K562 (cell line): ENCODE measurements around the gene OR1E2. TPM values are rescaled to one million over a fixed set of nuclear protein-coding genes. Genes with fewer than 3 reads are reported as not detected.

Source experiments
- ATAC-seq: fragments of 200-7000 bp; cut with Tn5 transposase; 3 replicates; pipeline ENCODE4 v1.9.1; 2020; ENCODE audit warnings: moderate library complexity
- BruUV-seq: library from RNA; stranded (reverse); fragments of 400-500 nt; replicated peaks from 2 replicates; lab custom pipeline; 2021; lab: Mats Ljungman, UMichigan
- CTCF ChIA-PET: fragments of 300-600 bp; formaldehyde crosslinking; extraction: SDS; loops from one replicate; lab custom pipeline; 2021; ENCODE audit warnings: low intra/inter-chr PET ratio; lab: Yijun Ruan, JAX
- POLR2A ChIA-PET: fragments of 300-600, 350-650 bp; sonication (Branson Sonifier 250); formaldehyde crosslinking; extraction: SDS; loops from one replicate; lab custom pipeline; 2021; ENCODE audit warnings: antibody characterized with exemption, inconsistent platforms; lab: Yijun Ruan, JAX
- DNase-seq, 4 experiments: peaks; one replicate each; pipeline versions ENCODE4 v3.0.0 to v3.0.0-alpha.2; 2011 to 2018; ENCODE audit warnings: low spot score in 3 of 4, mixed read lengths in 3 of 4; ENCODE audit errors: extremely low read depth in 1 of 4
- FAIRE-seq: peaks from 2 replicates; lab custom pipeline; 2011; peaks lifted over from hg19 to GRCh38; lab: Jason Lieb, UNC
- H2AFZ ChIP-seq: 2 replicates; pipeline ENCODE4 v1.6.0; 2011; ENCODE audit warnings: low read depth, low read length, control low read depth, inconsistent platforms
- H3K27ac ChIP-seq: fragments of 200-600 bp; 3 replicates; pipeline ENCODE4 v1.8.0; 2011; ENCODE audit warnings: low read depth, mild to moderate bottlenecking, control low read depth, inconsistent platforms, low read length, moderate library complexity, mixed read lengths; ENCODE audit errors: extremely low read depth
- H3K27me3 ChIP-seq, 2 experiments: fragments of 300-600 bp in 1 of 2; 2 replicates in 1 of 2; 3 replicates in 1 of 2; pipeline versions ENCODE4 v1.6.0 to v1.8.0; 2011; ENCODE audit warnings: inconsistent platforms in 2 of 2, low read length in 2 of 2, mild to moderate bottlenecking in 1 of 2, mixed read lengths in 1 of 2, moderate library complexity in 1 of 2; ENCODE audit not compliant: control insufficient read depth in 2 of 2, insufficient read depth in 2 of 2
- H3K36me3 ChIP-seq: fragments of 300-600 bp; 3 replicates; pipeline ENCODE4 v1.8.0; 2011; ENCODE audit warnings: mild to moderate bottlenecking, low read length, inconsistent platforms; ENCODE audit not compliant: control insufficient read depth, insufficient read depth
- H3K4me1 ChIP-seq, 2 experiments: fragments of 200-600 bp in 1 of 2; replicated peaks in 1 of 2; 2 replicates in 1 of 2; 3 replicates in 1 of 2; pipeline versions ENCODE4 v1.5.1 to v1.8.0; 2011; ENCODE audit warnings: inconsistent platforms in 2 of 2, low read length in 2 of 2, mild to moderate bottlenecking in 1 of 2, mixed read lengths in 1 of 2, moderate library complexity in 1 of 2; ENCODE audit not compliant: control insufficient read depth in 2 of 2, insufficient read depth in 2 of 2
- H3K4me2 ChIP-seq: 2 replicates; pipeline ENCODE4 v1.6.1; 2011; ENCODE audit warnings: low read length, control low read depth, inconsistent platforms, mixed read lengths; ENCODE audit not compliant: insufficient read depth
- H3K4me3 ChIP-seq: fragments of 200-600 bp; sonication (generic), shearing (Covaris generic); 2 replicates; pipeline ENCODE4 v1.5.1; 2016; ENCODE audit warnings: control low read depth, inconsistent platforms
- H3K79me2 ChIP-seq: fragments of 200-600 bp; 3 replicates; pipeline ENCODE4 v1.8.0; 2011; ENCODE audit warnings: low read length, inconsistent platforms; ENCODE audit not compliant: control insufficient read depth, insufficient read depth
- H3K9ac ChIP-seq, 2 experiments: 2 replicates each; pipeline versions ENCODE4 v1.6.0 to v1.6.1; 2011; ENCODE audit warnings: low read depth in 2 of 2, low read length in 2 of 2, control low read depth in 1 of 2, inconsistent platforms in 1 of 2, mild to moderate bottlenecking in 1 of 2, mixed read lengths in 1 of 2; ENCODE audit not compliant: insufficient read depth in 1 of 2
- H3K9me1 ChIP-seq: one replicate; pipeline ENCODE4 v1.6.0; 2011; ENCODE audit warnings: inconsistent platforms, mild to moderate bottlenecking, low read length, moderate library complexity; ENCODE audit not compliant: control insufficient read depth, insufficient read depth
- H3K9me3 ChIP-seq: replicated peaks from 2 replicates; pipeline ENCODE4 v1.5.1; 2011; ENCODE audit warnings: low read depth, low read length, inconsistent platforms; ENCODE audit not compliant: control insufficient read depth, insufficient read depth
- H4K20me1 ChIP-seq: replicated peaks from 2 replicates; pipeline ENCODE4 v1.6.1; 2011; ENCODE audit warnings: low read length, inconsistent platforms, mixed read lengths; ENCODE audit not compliant: control insufficient read depth, insufficient read depth
- FOXM1 ChIP-seq, 2 experiments: fragments of 450-650 bp in 1 of 2; sonication (generic) in 1 of 2; formaldehyde crosslinking in 1 of 2; IDR thresholded peaks; 2 replicates each; pipeline versions ENCODE4 v1.6.1 to v1.9.0; 2017 to 2022; ENCODE audit warnings: low read depth in 2 of 2, mild to moderate bottlenecking in 2 of 2, missing genetic modification reagents in 1 of 2, moderate library complexity in 1 of 2
- MAFK ChIP-seq: IDR thresholded peaks from 2 replicates; pipeline ENCODE4 v1.6.1; 2011; ENCODE audit warnings: low read length, improper control_type of control experiment
- TOE1 ChIP-seq, 2 experiments: fragments of 450-650 bp in 1 of 2; sonication (generic) in 1 of 2; formaldehyde crosslinking in 1 of 2; IDR thresholded peaks; 2 replicates each; pipeline versions ENCODE4 v1.7.1 to v1.8.0; 2016 to 2022; ENCODE audit warnings: borderline replicate concordance in 2 of 2, mild to moderate bottlenecking in 2 of 2, antibody characterized with exemption in 1 of 2, inconsistent platforms in 1 of 2, low read depth in 1 of 2, missing genetic modification reagents in 1 of 2, moderate library complexity in 1 of 2
- XRCC3 ChIP-seq: fragments of 450-650 bp; IDR thresholded peaks from 2 replicates; pipeline ENCODE4 v1.6.1; 2017; ENCODE audit warnings: mild to moderate bottlenecking, moderate library complexity
- ZC3H4 ChIP-seq: sonication (generic); formaldehyde crosslinking; IDR thresholded peaks from 2 replicates; pipeline ENCODE4 v1.9.0; 2021; ENCODE audit warnings: missing genetic modification reagents, borderline replicate concordance
- ZNF274 ChIP-seq: IDR thresholded peaks from 2 replicates; pipeline ENCODE4 v1.6.1; 2011; ENCODE audit warnings: low read depth, mild to moderate bottlenecking, low read length, moderate library complexity, borderline replicate concordance
- ZNF324 ChIP-seq: fragments of 250-450 bp; sonication (Bioruptor Pico); IDR thresholded peaks from 2 replicates; pipeline ENCODE4 v1.4.0; 2020; ENCODE audit warnings: mild to moderate bottlenecking
- WGBS: fragments of 100-300 bp; shearing (Covaris generic); methylation state at CpG from one replicate; pipeline ENCODE4 v1.1.6; 2016; ENCODE audit warnings: low coverage, mixed read lengths; ENCODE audit not compliant: insufficient coverage; ENCODE audit errors: missing lambda C conversion rate; 5-methylcytosine and 5-hydroxymethylcytosine counted together
- in situ Hi-C: fragments of 300-500 bp; cut with MboI; formaldehyde crosslinking; loops from 4 replicates; pipeline ENCODE4 v1.15.0; 2018; ENCODE audit warnings: inconsistent platforms, mixed read lengths
- intact Hi-C: fragments of 100-400 bp; cut with micrococcal nuclease; formaldehyde crosslinking; loops from 2 replicates; pipeline ENCODE4 v1.14.2; 2022
- polyA plus RNA-seq, 8 experiments: library from polyadenylated mRNA; depleted of rRNA in 4 of 8; stranded (reverse) in 5 of 8; unstranded in 3 of 8; fragments of >200 nt; fragmentation: Nextera tagmentation in 2 of 8; fragmentation: Illumina TruSeq in 1 of 8; extraction: Ambion mirVana in 2 of 8; extraction: Trizol in 1 of 8; gene quantifications; 2 replicates each; pipeline versions ENCODE4 v1.2.1 to v1.2.3, GENCODE V29; 2011 to 2014; ENCODE audit warnings: inconsistent platforms in 1 of 8, missing spikeins in 1 of 8
- total RNA-seq, 7 experiments: library from RNA; depleted of rRNA in 6 of 7; stranded (reverse); fragments of >200 nt in 6 of 7; fragmentation: Illumina TruSeq in 2 of 7; extraction: Trizol in 2 of 7; gene quantifications; 2 replicates each; pipeline versions ENCODE4 v1.2.1 to v1.2.3, GENCODE V29; 2011 to 2021; ENCODE audit warnings: low replicate concordance in 1 of 7
- TF ChIP-seq, protein P1 (sequence below): fragments of 250-450 bp; sonication (Bioruptor Pico); IDR thresholded peaks from 2 replicates; pipeline ENCODE4 v1.4.0; 2020
- TF ChIP-seq, protein P2 (sequence below): fragments of 450-650 bp; formaldehyde crosslinking; IDR thresholded peaks from 2 replicates; pipeline ENCODE4 v1.4.0; 2020; ENCODE audit warnings: mild to moderate bottlenecking, moderate library complexity
- TF ChIP-seq, protein P3 (sequence below): fragments of 250-450 bp; sonication (Bioruptor Pico); IDR thresholded peaks from 2 replicates; pipeline ENCODE4 v1.5.0; 2020; ENCODE audit warnings: mild to moderate bottlenecking
- TF ChIP-seq, protein P4 (sequence below): fragments of 450-650 bp; IDR thresholded peaks from 2 replicates; pipeline ENCODE4 v1.6.1; 2018; ENCODE audit warnings: mild to moderate bottlenecking, low read depth; ENCODE audit not compliant: partially characterized antibody

OR1E2 gene
- total and polyA plus RNA-seq, 9 of the 15 experiments (the other 6 are each of a cell fraction or from before 2014, with no cell fraction given), result not detected

DNA sequence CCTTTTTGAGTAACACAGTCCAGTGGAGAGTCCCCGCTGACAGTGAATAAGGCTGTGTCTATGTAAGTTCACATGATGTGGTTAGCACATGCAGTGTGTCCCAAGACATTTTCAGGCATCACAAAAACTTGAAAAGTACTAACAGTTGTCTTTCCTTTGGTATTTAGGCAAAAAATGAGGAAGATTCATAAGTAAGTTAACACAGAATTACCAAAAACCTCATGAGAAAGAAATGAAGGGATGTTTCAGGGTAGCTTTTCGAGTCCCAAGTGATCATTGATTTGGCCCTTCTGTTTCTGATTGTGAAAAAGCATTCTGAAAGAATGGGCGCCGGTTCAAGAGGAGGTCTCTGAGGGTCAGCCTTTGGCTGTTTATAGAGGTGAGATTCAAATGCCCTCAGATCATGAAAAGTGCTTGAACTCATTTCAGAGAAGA lies 41.6 kb upstream of the OR1E2 start:
- WGBS, result 0% methylated on average over 4 of the region's 4 CpGs
- ChIA-PET CTCF (no interaction called here), POLR2A (no interaction called here)
- Histone ChIP-seq H3K4me2 (no peak overlapping the region), H3K27ac (no peak overlapping the region), H2AFZ (no peak overlapping the region), H3K9me3 (no peaks in the 10 kb centered on the region), H3K36me3 (no peaks in the 10 kb centered on the region), H3K9me1 (no peaks in the 10 kb centered on the region), H3K9ac (no peak overlapping the region), H3K4me3 (no peak overlapping the region), H3K79me2 (no peaks in the 10 kb centered on the region), H3K4me1 (no peaks in the 10 kb centered on the region; a peak in 1 of 5 replicates), H3K27me3 (peaks cover 12 to 17% of the 10 kb centered on the region in 2 experiments; a peak in 3 of 5 replicates), H4K20me1 (no peaks in the 10 kb centered on the region)
- in situ Hi-C loops (no loop called here), intact Hi-C loops (no loop called here)
- BruUV-seq, result no TSS peak
- no peak for ATAC-seq
- no peak for DNase-seq
- no peak for FAIRE-seq
- TF ChIP-seq XRCC3 (no peak), ZNF324 (CRISPR knock-in tag) (no peak), ZC3H4 (CRISPR knock-in tag) (no peak), FOXM1 (IDR thresholded peaks at IDR 0.05; ENCODE audit: low read depth) (no peak), FOXM1 (CRISPR knock-in tag; IDR thresholded peaks at IDR 0.05; ENCODE audit: low read depth) (no peak), ZNF274 (no peak), TOE1 (IDR thresholded peaks at IDR 0.05; ENCODE audit: borderline replicate concordance) (no peak), TOE1 (CRISPR knock-in tag; IDR thresholded peaks at IDR 0.05; ENCODE audit: borderline replicate concordance, low read depth) (no peak), MAFK (no peak)
- TF ChIP-seq, protein P1, sequence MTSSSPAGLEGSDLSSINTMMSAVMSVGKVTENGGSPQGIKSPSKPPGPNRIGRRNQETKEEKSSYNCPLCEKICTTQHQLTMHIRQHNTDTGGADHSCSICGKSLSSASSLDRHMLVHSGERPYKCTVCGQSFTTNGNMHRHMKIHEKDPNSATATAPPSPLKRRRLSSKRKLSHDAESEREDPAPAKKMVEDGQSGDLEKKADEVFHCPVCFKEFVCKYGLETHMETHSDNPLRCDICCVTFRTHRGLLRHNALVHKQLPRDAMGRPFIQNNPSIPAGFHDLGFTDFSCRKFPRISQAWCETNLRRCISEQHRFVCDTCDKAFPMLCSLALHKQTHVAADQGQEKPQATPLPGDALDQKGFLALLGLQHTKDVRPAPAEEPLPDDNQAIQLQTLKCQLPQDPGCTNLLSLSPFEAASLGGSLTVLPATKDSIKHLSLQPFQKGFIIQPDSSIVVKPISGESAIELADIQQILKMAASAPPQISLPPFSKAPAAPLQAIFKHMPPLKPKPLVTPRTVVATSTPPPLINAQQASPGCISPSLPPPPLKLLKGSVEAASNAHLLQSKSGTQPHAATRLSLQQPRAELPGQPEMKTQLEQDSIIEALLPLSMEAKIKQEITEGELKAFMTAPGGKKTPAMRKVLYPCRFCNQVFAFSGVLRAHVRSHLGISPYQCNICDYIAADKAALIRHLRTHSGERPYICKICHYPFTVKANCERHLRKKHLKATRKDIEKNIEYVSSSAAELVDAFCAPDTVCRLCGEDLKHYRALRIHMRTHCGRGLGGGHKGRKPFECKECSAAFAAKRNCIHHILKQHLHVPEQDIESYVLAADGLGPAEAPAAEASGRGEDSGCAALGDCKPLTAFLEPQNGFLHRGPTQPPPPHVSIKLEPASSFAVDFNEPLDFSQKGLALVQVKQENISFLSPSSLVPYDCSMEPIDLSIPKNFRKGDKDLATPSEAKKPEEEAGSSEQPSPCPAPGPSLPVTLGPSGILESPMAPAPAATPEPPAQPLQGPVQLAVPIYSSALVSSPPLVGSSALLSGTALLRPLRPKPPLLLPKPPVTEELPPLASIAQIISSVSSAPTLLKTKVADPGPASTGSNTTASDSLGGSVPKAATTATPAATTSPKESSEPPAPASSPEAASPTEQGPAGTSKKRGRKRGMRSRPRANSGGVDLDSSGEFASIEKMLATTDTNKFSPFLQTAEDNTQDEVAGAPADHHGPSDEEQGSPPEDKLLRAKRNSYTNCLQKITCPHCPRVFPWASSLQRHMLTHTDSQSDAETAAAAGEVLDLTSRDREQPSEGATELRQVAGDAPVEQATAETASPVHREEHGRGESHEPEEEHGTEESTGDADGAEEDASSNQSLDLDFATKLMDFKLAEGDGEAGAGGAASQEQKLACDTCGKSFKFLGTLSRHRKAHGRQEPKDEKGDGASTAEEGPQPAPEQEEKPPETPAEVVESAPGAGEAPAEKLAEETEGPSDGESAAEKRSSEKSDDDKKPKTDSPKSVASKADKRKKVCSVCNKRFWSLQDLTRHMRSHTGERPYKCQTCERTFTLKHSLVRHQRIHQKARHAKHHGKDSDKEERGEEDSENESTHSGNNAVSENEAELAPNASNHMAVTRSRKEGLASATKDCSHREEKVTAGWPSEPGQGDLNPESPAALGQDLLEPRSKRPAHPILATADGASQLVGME (CRISPR knock-in tag), result no peak
- TF ChIP-seq, protein P2, sequence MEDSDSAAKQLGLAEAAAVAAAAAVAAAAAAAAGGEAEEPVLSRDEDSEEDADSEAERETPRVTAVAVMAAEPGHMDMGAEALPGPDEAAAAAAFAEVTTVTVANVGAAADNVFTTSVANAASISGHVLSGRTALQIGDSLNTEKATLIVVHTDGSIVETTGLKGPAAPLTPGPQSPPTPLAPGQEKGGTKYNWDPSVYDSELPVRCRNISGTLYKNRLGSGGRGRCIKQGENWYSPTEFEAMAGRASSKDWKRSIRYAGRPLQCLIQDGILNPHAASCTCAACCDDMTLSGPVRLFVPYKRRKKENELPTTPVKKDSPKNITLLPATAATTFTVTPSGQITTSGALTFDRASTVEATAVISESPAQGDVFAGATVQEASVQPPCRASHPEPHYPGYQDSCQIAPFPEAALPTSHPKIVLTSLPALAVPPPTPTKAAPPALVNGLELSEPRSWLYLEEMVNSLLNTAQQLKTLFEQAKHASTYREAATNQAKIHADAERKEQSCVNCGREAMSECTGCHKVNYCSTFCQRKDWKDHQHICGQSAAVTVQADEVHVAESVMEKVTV (CRISPR knock-in tag), result no peak
- TF ChIP-seq, protein P3, sequence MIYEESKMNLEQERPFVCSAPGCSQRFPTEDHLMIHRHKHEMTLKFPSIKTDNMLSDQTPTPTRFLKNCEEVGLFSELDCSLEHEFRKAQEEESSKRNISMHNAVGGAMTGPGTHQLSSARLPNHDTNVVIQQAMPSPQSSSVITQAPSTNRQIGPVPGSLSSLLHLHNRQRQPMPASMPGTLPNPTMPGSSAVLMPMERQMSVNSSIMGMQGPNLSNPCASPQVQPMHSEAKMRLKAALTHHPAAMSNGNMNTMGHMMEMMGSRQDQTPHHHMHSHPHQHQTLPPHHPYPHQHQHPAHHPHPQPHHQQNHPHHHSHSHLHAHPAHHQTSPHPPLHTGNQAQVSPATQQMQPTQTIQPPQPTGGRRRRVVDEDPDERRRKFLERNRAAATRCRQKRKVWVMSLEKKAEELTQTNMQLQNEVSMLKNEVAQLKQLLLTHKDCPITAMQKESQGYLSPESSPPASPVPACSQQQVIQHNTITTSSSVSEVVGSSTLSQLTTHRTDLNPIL (CRISPR knock-in tag), result no peak
- TF ChIP-seq, protein P4, sequence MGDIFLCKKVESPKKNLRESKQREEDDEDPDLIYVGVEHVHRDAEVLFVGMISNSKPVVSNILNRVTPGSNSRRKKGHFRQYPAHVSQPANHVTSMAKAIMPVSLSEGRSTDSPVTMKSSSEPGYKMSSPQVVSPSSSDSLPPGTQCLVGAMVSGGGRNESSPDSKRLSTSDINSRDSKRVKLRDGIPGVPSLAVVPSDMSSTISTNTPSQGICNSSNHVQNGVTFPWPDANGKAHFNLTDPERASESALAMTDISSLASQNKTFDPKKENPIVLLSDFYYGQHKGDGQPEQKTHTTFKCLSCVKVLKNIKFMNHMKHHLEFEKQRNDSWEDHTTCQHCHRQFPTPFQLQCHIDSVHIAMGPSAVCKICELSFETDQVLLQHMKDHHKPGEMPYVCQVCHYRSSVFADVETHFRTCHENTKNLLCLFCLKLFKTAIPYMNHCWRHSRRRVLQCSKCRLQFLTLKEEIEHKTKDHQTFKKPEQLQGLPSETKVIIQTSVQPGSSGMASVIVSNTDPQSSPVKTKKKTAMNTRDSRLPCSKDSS, result no peak
